ENCODE data around the gene UNC5A.

GRCh38 chr5:176860381-176860780 is 50.0 kb downstream of the UNC5A start:
- no peak for TF ChIP-seq CTCF (IDR thresholded peaks at IDR 0.05)
- TF ChIP-seq POLR2A (IDR thresholded peaks at IDR 0.05): no peak
